Skeletal muscle tissue (tissue), 4 donors: ENCODE data around the gene MADD. TPM values are rescaled to one million over a fixed set of nuclear protein-coding genes. Genes with fewer than 3 reads are reported as not detected.
A peak's percentile ranks its signal among the peaks of the same experiment; 100 is the strongest.

ENCODE experiments used
- H3K27ac ChIP-seq: one replicate; pipeline ENCODE4 v1.7.0; 2013; ENCODE audit warnings: mild to moderate bottlenecking, low read depth, low read length, inconsistent platforms
- H3K27me3 ChIP-seq, 3 donors: one replicate each; pipeline ENCODE4 v1.7.0; 2013; ENCODE audit warnings: low read length in 3 of 3; ENCODE audit not compliant: control insufficient read depth in 3 of 3, insufficient read depth in 3 of 3
- H3K36me3 ChIP-seq, 3 donors: one replicate each; pipeline ENCODE4 v1.7.0; 2013; ENCODE audit warnings: low read length in 3 of 3; ENCODE audit not compliant: control insufficient read depth in 3 of 3, insufficient read depth in 3 of 3
- H3K4me1 ChIP-seq, 3 donors: one replicate each; pipeline ENCODE4 v1.7.0; 2013; ENCODE audit warnings: low read length in 3 of 3, mild to moderate bottlenecking in 3 of 3; ENCODE audit not compliant: control insufficient read depth in 3 of 3, insufficient read depth in 3 of 3
- H3K4me3 ChIP-seq, 3 donors: one replicate each; pipeline ENCODE4 v1.7.0; 2013; ENCODE audit warnings: low read length in 3 of 3
- H3K9ac ChIP-seq, 3 donors: one replicate each; pipeline ENCODE4 v1.7.0; 2013; ENCODE audit warnings: low read length in 3 of 3, mild to moderate bottlenecking in 3 of 3, moderate library complexity in 2 of 3, low read depth in 1 of 3
- H3K9me3 ChIP-seq, 3 donors: one replicate each; pipeline ENCODE4 v1.7.0; 2013; ENCODE audit warnings: low read length in 3 of 3; ENCODE audit not compliant: control insufficient read depth in 3 of 3
- total RNA-seq: library from RNA; depleted of rRNA; stranded (reverse); fragments of >200 nt; gene quantifications from one replicate; pipeline ENCODE4 v1.2.3, GENCODE V29; 2014
- donor health status: Osteomylitis.

The MADD gene
- total RNA-seq, 1 donor from 2014 or later = 15.7 TPM

DNA sequence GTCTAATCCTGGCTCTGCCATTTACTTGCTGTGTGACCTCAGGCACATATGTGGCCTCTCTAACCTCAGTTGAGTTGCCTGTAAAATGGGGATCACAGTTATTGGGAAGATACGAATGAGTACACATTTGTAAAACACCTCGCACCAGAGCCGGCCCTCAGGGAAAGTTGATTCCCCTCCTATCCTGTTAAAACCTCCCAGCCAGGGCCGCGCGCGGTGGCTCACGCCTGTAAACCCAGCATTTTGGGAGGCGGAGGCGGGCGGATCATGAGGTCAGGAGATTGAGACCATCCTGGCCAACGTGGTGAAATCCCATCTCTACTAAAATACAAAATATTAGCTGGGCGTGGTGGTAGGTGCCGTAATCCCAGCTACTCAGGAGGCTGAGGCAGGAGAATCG, 90.4 kb downstream of the MADD start:
- peaks cover 0 to 7% (median 6%) of the 10 kb centered on the region in 3 donors for H3K4me1 ChIP-seq
- H3K36me3 ChIP-seq = peaks cover 0 to 12% (median 8%) of the 10 kb centered on the region in 3 donors
- H3K27ac ChIP-seq = no peak overlapping the region

DNA sequence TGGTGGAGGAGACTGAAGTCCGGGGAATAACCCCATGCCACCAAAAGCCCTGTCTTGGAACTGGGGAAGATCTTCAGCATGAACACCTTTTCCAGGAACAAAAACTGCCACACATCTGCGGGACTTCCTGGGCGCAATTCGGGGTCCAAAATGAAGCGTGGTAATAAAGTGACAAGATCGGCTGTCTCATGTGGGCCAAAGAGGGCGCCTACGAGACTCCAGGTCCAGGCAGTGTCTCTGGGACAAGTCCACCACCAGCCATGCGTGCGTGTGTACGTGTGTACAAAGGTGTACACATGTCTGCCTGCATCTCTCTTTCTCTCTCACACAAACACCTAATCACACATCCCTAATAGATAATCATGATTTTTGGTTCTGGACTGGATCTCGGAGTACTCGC, 91.5 kb downstream of the MADD start:
- Histone ChIP-seq H3K27me3 (no peaks in the 10 kb centered on the region), H3K27ac (no peak overlapping the region), H3K4me1 (peaks cover 0 to 6% (median 0%) of the 10 kb centered on the region in 3 donors), H3K9ac (peak overlapping the region in 1 of 3 donors; percentile 8), H3K9me3 (no peaks in the 10 kb centered on the region), H3K4me3 (no peak overlapping the region), H3K36me3 (peaks cover 0 to 10% (median 8%) of the 10 kb centered on the region in 3 donors)

More for the DNA sequence above, 90.4 kb downstream of the MADD start:
- no peak overlapping the region for H3K9ac ChIP-seq
- no peaks in the 10 kb centered on the region for H3K9me3 ChIP-seq
- no peak overlapping the region for H3K4me3 ChIP-seq
- H3K27me3 ChIP-seq = no peaks in the 10 kb centered on the region

DNA sequence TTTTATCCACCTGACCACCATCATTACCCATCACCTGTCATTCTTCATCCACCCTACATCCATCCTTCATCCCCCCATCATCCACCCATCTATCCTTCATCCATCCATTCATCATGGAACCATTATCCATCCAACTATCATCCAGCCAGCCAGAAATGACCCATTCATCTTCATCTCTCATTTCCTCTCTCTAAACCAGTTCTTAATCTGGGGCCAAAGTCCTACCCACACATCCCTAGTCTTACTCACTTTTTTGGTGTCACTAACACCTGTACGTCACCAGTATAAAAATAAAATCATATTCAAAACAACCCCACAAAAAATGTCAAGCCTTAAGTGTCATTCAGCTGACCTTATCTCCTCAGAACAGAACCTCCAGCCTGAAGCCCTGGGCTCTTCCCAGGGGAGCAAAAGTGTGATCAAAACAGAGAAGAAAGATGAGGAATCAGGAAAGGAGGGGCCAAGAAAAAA, 96.1 kb downstream of the MADD start:
- Histone ChIP-seq H3K4me1 (peaks cover 0 to 3% (median 0%) of the 10 kb centered on the region in 3 donors), H3K9ac (no peak overlapping the region), H3K9me3 (no peaks in the 10 kb centered on the region), H3K27ac (no peak overlapping the region), H3K4me3 (no peak overlapping the region), H3K36me3 (no peaks in the 10 kb centered on the region), H3K27me3 (no peaks in the 10 kb centered on the region)

DNA sequence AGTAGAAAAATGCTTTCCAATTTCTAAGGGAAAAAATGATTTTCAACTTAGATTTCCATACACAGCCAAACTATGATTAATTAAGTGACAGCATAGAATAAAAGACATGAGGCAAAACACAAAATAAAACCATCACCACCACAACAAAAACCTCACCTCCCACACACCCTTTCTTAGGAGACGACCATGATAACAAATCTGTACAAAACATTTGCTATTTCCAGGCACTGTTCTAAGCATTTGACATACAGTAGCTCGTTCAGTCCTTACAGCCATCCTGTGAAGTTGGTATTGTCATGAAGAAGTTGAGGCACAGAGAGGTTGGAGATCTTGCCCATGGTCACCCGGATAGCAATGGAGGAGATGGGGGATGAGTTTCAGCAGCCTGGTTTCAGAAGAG, 99.7 kb downstream of the MADD start:
- Histone ChIP-seq H3K9ac (no peak overlapping the region), H3K36me3 (no peaks in the 10 kb centered on the region), H3K27me3 (no peaks in the 10 kb centered on the region), H3K27ac (no peak overlapping the region), H3K4me1 (peaks cover 0 to 3% (median 2%) of the 10 kb centered on the region in 3 donors), H3K9me3 (no peaks in the 10 kb centered on the region), H3K4me3 (no peak overlapping the region)

DNA sequence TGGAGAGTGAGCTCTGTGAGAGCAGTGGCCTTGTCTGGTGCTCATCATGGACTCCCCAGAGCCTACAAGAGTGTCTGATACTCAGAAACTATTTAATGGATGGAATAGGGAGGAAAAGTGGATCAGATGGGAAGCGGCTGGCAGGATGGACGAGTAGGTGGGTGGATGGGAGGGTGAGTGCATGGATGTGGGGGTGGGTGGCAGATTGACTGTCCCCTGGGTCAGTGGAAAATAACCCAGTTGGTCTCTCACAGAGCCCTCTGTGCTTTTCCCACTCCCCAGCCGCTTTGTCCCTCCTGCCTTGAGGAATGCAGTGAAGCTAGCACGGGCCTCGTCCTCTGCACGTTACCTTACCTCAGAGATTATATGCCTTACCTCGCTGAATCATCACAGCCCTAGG, 102.5 kb downstream of the MADD start:
- H3K9ac ChIP-seq = no peak overlapping the region

DNA sequence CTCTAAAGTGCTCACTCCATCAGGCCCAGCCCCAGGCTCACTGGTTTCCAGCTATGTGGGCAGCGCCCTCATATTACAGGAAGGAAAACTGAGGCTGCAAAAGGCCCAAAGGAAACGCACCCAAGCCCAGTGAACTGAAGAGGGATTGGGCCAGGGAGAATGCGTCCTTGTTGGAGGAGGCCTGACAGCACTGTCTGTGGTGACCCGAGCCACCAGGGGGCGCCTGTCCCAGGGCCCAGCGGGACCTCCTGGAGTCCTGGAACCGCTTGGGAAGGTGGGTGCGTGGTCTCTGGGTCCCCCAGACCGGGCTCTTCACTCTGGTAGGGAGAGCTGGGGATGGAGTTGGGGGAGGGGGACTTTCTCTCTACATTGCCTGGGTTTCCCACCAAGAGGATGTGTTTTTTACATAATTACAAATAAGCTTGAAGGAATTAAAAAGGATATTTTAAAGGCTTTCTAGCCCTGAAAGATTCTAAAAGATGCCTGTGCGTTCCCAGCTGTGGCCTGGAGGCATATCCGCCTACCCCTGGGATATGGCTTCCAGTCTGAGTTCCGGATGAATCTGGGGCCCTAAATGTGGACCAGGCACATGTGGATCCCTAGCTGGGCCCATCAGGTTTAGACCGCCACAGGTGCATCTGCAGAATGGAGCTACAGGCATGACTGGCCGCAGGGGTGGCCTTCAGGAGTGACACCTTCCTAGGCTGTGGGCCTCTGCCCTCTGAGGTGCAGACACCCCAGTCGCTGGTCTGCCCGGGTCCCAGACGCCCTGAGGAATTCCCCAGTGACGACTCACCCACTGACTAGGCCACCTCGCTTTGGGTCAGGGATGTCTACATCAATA, 104.2 kb downstream of the MADD start:
- peak overlapping the region in 1 of 3 donors; percentile 16 for H3K9ac ChIP-seq
- no peak overlapping the region for H3K27ac ChIP-seq
- H3K4me3 ChIP-seq = no peak overlapping the region
- no peaks in the 10 kb centered on the region for H3K9me3 ChIP-seq
- H3K36me3 ChIP-seq = no peaks in the 10 kb centered on the region
- H3K27me3 ChIP-seq = no peaks in the 10 kb centered on the region
- H3K4me1 ChIP-seq = peaks cover 0 to 3% (median 2%) of the 10 kb centered on the region in 3 donors

More for the DNA sequence above, 102.5 kb downstream of the MADD start:
- no peaks in the 10 kb centered on the region for H3K9me3 ChIP-seq
- H3K27ac ChIP-seq = no peak overlapping the region
- H3K4me3 ChIP-seq = no peak overlapping the region
- H3K4me1 ChIP-seq = peaks cover 0 to 3% (median 2%) of the 10 kb centered on the region in 3 donors
- H3K27me3 ChIP-seq = no peaks in the 10 kb centered on the region
- H3K36me3 ChIP-seq = no peaks in the 10 kb centered on the region

DNA sequence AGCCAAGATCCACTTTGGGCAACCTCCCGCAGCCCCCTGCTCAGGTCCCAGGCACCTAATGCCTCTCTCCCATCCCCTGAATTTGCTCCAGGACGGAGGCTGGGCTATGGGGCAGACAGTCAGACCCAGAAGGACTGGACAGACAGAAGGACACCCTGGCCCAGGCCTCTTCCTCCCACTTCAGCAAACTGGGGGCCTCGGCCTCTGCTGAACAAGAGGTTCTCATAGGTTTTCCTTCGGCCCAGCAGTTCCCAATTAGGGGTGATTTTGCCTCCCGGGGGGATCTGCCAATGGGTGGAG, 104.7 kb downstream of the MADD start:
- peaks cover 0 to 3% (median 2%) of the 10 kb centered on the region in 3 donors for H3K4me1 ChIP-seq
- no peaks in the 10 kb centered on the region for H3K27me3 ChIP-seq
- no peaks in the 10 kb centered on the region for H3K36me3 ChIP-seq
- no peak overlapping the region for H3K9ac ChIP-seq
- H3K27ac ChIP-seq = no peak overlapping the region
- H3K4me3 ChIP-seq = no peak overlapping the region
- no peaks in the 10 kb centered on the region for H3K9me3 ChIP-seq

DNA sequence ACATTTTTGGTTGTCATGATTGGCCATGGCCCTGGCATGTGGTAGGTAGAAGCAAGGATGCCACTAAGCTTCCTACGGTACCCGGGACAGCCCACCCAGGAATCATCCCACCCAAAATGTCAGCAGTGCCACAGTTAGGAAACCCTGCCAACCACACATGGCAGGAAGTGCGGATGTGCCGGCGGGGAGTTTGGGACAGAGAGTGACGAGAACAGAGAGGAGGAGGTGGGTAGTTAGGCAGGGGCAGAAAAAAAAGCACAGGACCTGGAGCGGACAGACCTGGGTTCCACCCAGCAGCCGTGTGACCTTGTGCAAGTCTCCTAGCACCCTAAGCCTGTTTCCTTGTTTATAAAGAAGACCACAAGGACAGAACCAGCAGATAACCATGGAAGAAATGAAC, 105.1 kb downstream of the MADD start:
- peaks cover 0 to 3% (median 2%) of the 10 kb centered on the region in 3 donors for H3K4me1 ChIP-seq
- no peak overlapping the region for H3K4me3 ChIP-seq
- no peaks in the 10 kb centered on the region for H3K36me3 ChIP-seq
- no peaks in the 10 kb centered on the region for H3K27me3 ChIP-seq
- no peaks in the 10 kb centered on the region for H3K9me3 ChIP-seq
- no peak overlapping the region for H3K9ac ChIP-seq
- no peak overlapping the region for H3K27ac ChIP-seq

DNA sequence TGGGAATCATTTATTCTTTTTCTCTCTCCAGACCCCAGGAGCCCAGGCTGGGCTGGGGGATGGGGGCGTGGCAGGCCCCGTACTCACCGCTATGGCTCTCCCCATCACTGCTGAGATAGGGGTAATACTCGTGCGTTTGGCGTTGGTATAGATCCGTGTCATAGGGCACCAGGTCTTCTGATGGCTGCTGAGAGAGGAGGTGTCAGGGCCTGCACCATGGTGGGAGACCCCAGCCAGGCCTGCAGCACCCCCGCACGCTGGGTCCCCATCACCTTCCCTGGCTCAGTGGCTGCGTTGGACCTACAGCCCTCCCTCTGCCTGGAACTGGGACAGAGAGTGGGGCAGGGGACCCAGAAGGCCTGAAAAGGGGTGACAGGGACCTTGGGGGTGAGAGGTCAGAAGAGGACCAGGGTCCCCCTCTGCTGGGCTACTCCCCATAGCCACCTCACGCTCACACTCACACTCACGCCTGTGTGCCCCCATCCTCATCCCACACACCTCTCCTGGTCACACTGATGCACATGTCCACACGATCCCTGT, 105.7 kb downstream of the MADD start:
- Histone ChIP-seq H3K27ac (no peak overlapping the region), H3K4me1 (peaks cover 0 to 3% (median 2%) of the 10 kb centered on the region in 3 donors), H3K27me3 (no peaks in the 10 kb centered on the region), H3K9ac (no peak overlapping the region), H3K4me3 (no peak overlapping the region), H3K9me3 (no peaks in the 10 kb centered on the region), H3K36me3 (no peaks in the 10 kb centered on the region)

DNA sequence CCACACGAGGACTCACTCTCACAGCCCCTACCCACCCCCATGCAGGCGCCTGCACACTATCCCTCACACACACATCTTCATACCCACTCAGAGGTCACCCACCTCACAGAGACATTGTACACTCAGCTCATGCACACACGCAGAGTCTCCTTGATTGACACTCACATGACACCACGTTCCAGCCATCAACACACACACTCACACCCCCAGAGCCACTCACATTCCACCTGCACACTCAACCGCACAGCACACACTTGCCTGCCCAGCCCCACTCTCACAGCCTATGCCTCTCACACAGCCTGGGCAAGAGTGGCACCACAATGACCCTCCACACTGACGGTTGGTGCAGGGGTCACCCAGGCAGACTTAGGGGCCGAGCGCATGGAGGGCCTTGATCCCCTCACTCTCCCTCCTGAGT, 106.2 kb downstream of the MADD start:
- H3K9me3 ChIP-seq = no peaks in the 10 kb centered on the region
- peak overlapping the region in 2 of 3 donors; percentile 15 to 51 for H3K4me3 ChIP-seq
- no peaks in the 10 kb centered on the region for H3K36me3 ChIP-seq
- H3K27ac ChIP-seq = no peak overlapping the region
- H3K4me1 ChIP-seq = peaks cover 0 to 3% (median 2%) of the 10 kb centered on the region in 3 donors
- peak overlapping the region in 1 of 3 donors; percentile 8 for H3K9ac ChIP-seq
- no peaks in the 10 kb centered on the region for H3K27me3 ChIP-seq
